Stimulated activated memory B cell treated with anti-CD40 and anti-IgM and Interleukin-4, amounts not matched to agents 10 μg/mL and 1 μg/mL and 100 μg/mL, for 72 hours (primary cell): ENCODE measurements around the gene KLK6.
A peak's percentile ranks its signal among the peaks of the same experiment; 100 is the strongest.

Source experiments
- ATAC-seq: fragments of 150-1000 bp; cut with Tn5 transposase; 2 replicates; pipeline ENCODE4 v1.10.0; 2021
- H3K27ac Mint-ChIP-seq: one replicate; pipeline ENCODE4 v1.8.0; 2022; ENCODE audit warnings: mild to moderate bottlenecking, mixed read lengths
- H3K27me3 Mint-ChIP-seq: one replicate; pipeline ENCODE4 v1.8.0; 2022; ENCODE audit warnings: mixed read lengths
- H3K36me3 Mint-ChIP-seq: one replicate; pipeline ENCODE4 v1.8.0; 2022; ENCODE audit warnings: mixed read lengths
- H3K4me1 Mint-ChIP-seq: one replicate; pipeline ENCODE4 v1.8.0; 2022; ENCODE audit warnings: mixed read lengths
- H3K4me3 Mint-ChIP-seq: one replicate; pipeline ENCODE4 v1.8.0; 2022; ENCODE audit warnings: mild to moderate bottlenecking, moderate library complexity, mixed read lengths
- H3K9me3 Mint-ChIP-seq: one replicate; pipeline ENCODE4 v1.8.0; 2022; ENCODE audit warnings: mixed read lengths

KLK6 gene

GRCh38 chr19:50969413-50969760 is at the start of gene KLK6:
KLK6 (minus strand) TSS chr19:50969591; CDS start chr19:50968104, 1,487 bp downstream.
- no peak within 1 kb of the TSS for H3K27ac Mint-ChIP-seq
- H3K4me1 Mint-ChIP-seq = no peaks in the 10 kb centered on the region
- H3K27me3 Mint-ChIP-seq = peaks cover 68% of the 10 kb centered on the region
- H3K36me3 Mint-ChIP-seq = no peaks in the 10 kb centered on the region
- no peaks in the 10 kb centered on the region for H3K9me3 Mint-ChIP-seq
- H3K4me3 Mint-ChIP-seq = no peak within 1 kb of the TSS
- no peak for ATAC-seq

GRCh38 chr19:51018745-51019543 is 49.6 kb upstream of the KLK6 start:
- peak overlapping the region; percentile 50 for H3K27ac Mint-ChIP-seq
- peaks cover 18% of the 10 kb centered on the region for H3K36me3 Mint-ChIP-seq
- peaks cover 16% of the 10 kb centered on the region for H3K9me3 Mint-ChIP-seq
- H3K27me3 Mint-ChIP-seq = peaks cover 82% of the 10 kb centered on the region
- peak overlapping the region; percentile 24 for H3K4me3 Mint-ChIP-seq
- H3K4me1 Mint-ChIP-seq = peaks cover 26% of the 10 kb centered on the region
- peak; percentile 50 for ATAC-seq

GRCh38 chr19:51016798-51017683 is 47.6 kb upstream of the KLK6 start:
- Mint-ChIP-seq H3K4me1 (peaks cover 26% of the 10 kb centered on the region), H3K4me3 (no peak overlapping the region), H3K27ac (no peak overlapping the region), H3K36me3 (peaks cover 18% of the 10 kb centered on the region), H3K27me3 (peaks cover 72% of the 10 kb centered on the region), H3K9me3 (peaks cover 11% of the 10 kb centered on the region)
- ATAC-seq = no peak

GRCh38 chr19:51015691-51016267 is 46.4 kb upstream of the KLK6 start:
- Mint-ChIP-seq H3K36me3 (peaks cover 18% of the 10 kb centered on the region), H3K27ac (no peak overlapping the region), H3K27me3 (peaks cover 76% of the 10 kb centered on the region)

GRCh38 chr19:51014242-51014641 is 44.9 kb upstream of the KLK6 start:
- ATAC-seq = no peak
- Mint-ChIP-seq H3K9me3 (peaks cover 11% of the 10 kb centered on the region), H3K36me3 (peaks cover 18% of the 10 kb centered on the region), H3K4me3 (no peak overlapping the region), H3K27me3 (peaks cover 79% of the 10 kb centered on the region), H3K27ac (no peak overlapping the region), H3K4me1 (peaks cover 20% of the 10 kb centered on the region)

More at GRCh38 chr19:51015691-51016267, 46.4 kb upstream of the KLK6 start:
- Mint-ChIP-seq H3K4me1 (peaks cover 26% of the 10 kb centered on the region), H3K9me3 (peaks cover 11% of the 10 kb centered on the region), H3K4me3 (no peak overlapping the region)
- ATAC-seq = no peak

- Mint-ChIP-seq H3K27ac (no peak overlapping the region), H3K36me3 (peaks cover 12% of the 10 kb centered on the region), H3K4me1 (peaks cover 9% of the 10 kb centered on the region), H3K9me3 (peaks cover 7% of the 10 kb centered on the region), H3K27me3 (peaks cover 71% of the 10 kb centered on the region), H3K4me3 (no peak overlapping the region)
- no peak for ATAC-seq
Measured at GRCh38 chr19:51012661-51013190, 43.3 kb upstream of the KLK6 start.

- ATAC-seq = no peak
- H3K27me3 Mint-ChIP-seq = peaks cover 46% of the 10 kb centered on the region
- H3K36me3 Mint-ChIP-seq = no peaks in the 10 kb centered on the region
- no peak overlapping the region for H3K4me3 Mint-ChIP-seq
- no peaks in the 10 kb centered on the region for H3K4me1 Mint-ChIP-seq
- H3K27ac Mint-ChIP-seq = no peak overlapping the region
- no peaks in the 10 kb centered on the region for H3K9me3 Mint-ChIP-seq
Measured at GRCh38 chr19:51010066-51010795, 40.8 kb upstream of the KLK6 start.

- Mint-ChIP-seq H3K4me1 (no peaks in the 10 kb centered on the region), H3K9me3 (no peaks in the 10 kb centered on the region), H3K4me3 (no peak overlapping the region), H3K36me3 (no peaks in the 10 kb centered on the region), H3K27me3 (peaks cover 37% of the 10 kb centered on the region), H3K27ac (no peak overlapping the region)
- ATAC-seq = peak; percentile 14
Measured at GRCh38 chr19:51009061-51009891, 39.9 kb upstream of the KLK6 start.

- H3K36me3 Mint-ChIP-seq = no peaks in the 10 kb centered on the region
- H3K4me1 Mint-ChIP-seq = no peaks in the 10 kb centered on the region
Measured at GRCh38 chr19:51007488-51007887, 38.1 kb upstream of the KLK6 start.

GRCh38 chr19:51006406-51006805 is 37.0 kb upstream of the KLK6 start:
- Mint-ChIP-seq H3K4me1 (no peaks in the 10 kb centered on the region), H3K27ac (no peak overlapping the region), H3K9me3 (peaks cover 3% of the 10 kb centered on the region), H3K27me3 (peaks cover 54% of the 10 kb centered on the region), H3K36me3 (no peaks in the 10 kb centered on the region), H3K4me3 (no peak overlapping the region)
- ATAC-seq = peak; percentile 5

More at GRCh38 chr19:51007488-51007887, 38.1 kb upstream of the KLK6 start:
- Mint-ChIP-seq H3K9me3 (peaks cover 3% of the 10 kb centered on the region), H3K27ac (no peak overlapping the region), H3K4me3 (no peak overlapping the region), H3K27me3 (peaks cover 43% of the 10 kb centered on the region)
- ATAC-seq = no peak

- Mint-ChIP-seq H3K36me3 (no peaks in the 10 kb centered on the region), H3K4me3 (no peak overlapping the region), H3K9me3 (peaks cover 3% of the 10 kb centered on the region), H3K27ac (no peak overlapping the region), H3K27me3 (peaks cover 56% of the 10 kb centered on the region), H3K4me1 (no peaks in the 10 kb centered on the region)
- ATAC-seq = no peak
Measured at GRCh38 chr19:51005248-51005647, 35.9 kb upstream of the KLK6 start.

GRCh38 chr19:51003316-51003715 is 33.9 kb upstream of the KLK6 start:
- H3K36me3 Mint-ChIP-seq = no peaks in the 10 kb centered on the region
- peaks cover 3% of the 10 kb centered on the region for H3K9me3 Mint-ChIP-seq
- no peaks in the 10 kb centered on the region for H3K4me1 Mint-ChIP-seq
- H3K27ac Mint-ChIP-seq = no peak overlapping the region
- ATAC-seq = no peak
- H3K27me3 Mint-ChIP-seq = peaks cover 58% of the 10 kb centered on the region
- H3K4me3 Mint-ChIP-seq = no peak overlapping the region

- H3K36me3 Mint-ChIP-seq = no peaks in the 10 kb centered on the region
- no peak for ATAC-seq
- no peaks in the 10 kb centered on the region for H3K4me1 Mint-ChIP-seq
- H3K27me3 Mint-ChIP-seq = peaks cover 64% of the 10 kb centered on the region
- H3K27ac Mint-ChIP-seq = no peak overlapping the region
- H3K9me3 Mint-ChIP-seq = peaks cover 3% of the 10 kb centered on the region
- no peak overlapping the region for H3K4me3 Mint-ChIP-seq
Measured at GRCh38 chr19:51002542-51003311, 33.3 kb upstream of the KLK6 start.
